Measurements from ENCODE around the gene DAGLB.
"Not testable (repeated sequence)": the region's sequence is repeated elsewhere in the genome, so short reads cannot be mapped to it uniquely, and the experiment has no call there.

The DAGLB gene

DNA sequence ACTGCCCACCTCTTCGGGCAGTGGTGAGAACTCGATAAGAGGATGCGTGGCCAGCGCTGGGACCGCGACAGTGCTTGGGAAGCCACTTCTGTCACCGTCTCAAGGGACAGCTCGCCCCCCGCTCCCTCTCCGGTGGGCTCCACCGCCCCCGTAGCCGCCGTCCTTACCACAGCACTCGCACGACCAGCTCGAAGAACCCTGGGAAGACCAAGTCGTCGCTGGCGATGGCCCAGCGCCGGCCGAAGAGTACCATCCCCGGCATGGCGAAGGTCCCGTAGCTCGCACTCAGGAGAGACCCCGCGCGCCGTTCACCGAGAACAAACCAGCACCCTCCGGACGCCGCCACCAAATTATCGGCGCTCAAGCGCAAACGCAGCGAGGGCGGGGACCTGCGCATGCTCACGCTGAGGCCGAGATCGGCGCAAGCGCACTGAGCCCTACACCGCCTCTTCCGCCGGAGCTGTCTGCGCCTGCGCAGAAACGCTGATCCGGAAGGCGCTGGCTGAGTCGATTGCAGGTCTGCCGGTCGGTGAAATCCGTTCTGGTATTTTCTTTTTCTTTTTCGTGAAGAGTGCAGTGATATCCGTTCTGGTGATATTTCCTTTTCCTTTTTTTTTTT, at the start of gene DAGLB:
Gene DAGLB, minus strand, starts transcription at position 374 of the 619 bp plus-strand sequence. Its CDS starts 112 bp downstream, at position 262.
- peak; percentile 95 for DNase-seq

DNA sequence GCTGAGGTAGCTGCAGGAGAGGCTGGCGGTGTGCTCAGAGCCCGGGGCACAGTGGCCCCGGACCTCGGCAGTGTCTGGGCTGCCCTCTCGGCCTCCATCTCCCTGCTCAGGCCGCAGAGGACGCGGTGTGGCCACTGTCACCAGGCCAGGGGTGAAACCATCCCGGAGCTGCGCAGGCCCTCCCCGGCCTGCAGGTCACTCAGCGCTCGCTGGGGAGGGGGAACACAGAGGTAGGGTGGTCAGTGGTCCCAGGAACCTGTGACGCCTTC, 49.8 kb upstream of the DAGLB start:
- DNase-seq, result no peak

DNA sequence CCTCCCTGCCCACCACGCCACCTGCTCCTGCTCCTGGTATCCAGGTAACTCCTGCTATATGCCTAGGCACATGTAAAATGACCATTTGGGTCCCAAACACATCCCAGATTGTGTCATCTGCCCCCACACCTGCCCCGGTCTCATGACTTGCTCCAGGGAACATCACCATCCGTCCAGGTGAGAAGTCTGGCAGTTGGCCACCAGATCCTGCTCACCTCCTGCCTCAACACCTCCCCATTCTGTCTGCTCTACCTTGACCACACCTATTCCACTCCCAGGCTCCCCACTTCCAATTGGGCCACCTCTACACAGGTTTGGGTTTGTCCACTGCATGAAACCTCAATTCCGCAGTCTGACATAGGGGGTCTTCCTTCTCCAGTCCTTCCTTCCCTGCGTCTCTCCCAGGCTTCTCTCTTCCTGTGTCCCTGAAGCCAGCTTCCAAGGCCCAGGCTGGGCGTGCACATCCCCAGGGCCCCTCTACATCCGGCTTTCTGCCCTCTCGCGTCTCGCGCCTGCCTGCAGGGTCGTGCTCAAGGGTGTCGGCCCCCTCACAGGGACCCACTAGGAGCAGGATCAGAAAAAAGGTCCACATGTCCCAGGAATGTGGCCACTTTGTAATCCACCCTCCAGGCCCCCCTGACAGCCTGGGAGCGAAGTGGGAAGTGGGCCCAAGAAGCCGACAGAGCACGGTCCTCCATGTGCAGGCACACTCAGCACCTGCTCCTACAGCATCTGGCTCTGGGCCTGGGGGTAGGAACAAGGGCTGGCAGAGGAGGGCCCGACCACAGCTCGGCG, 49.3 kb upstream of the DAGLB start:
- DNase-seq, result no peak

- DNase-seq, result no peak
Measured at GRCh38 chr7:6495597-6496262, 48.0 kb upstream of the DAGLB start.

GRCh38 chr7:6494365-6494764, 46.6 kb upstream of the DAGLB start:
- DNase-seq, result no peak

DNA sequence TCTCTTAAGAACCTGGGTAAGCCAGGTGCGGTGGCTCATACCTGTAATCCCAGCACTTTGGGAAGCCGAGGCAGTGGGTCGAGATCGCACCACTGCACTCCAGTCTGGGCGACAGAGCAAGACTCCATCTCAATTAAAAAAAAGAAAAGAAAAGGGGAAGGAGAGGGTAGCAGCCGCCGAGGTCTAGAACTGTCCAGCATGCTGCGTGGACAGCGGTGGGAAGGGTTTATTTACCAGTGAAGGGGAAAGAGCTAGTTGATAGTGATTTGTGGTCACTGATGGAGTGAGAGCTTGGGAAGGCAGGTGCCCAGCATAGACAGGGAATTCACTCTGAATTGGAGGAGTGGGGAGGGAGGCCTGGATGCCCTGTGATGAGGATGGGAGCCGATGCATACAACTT, 43.4 kb upstream of the DAGLB start:
- no peak for DNase-seq

DNA sequence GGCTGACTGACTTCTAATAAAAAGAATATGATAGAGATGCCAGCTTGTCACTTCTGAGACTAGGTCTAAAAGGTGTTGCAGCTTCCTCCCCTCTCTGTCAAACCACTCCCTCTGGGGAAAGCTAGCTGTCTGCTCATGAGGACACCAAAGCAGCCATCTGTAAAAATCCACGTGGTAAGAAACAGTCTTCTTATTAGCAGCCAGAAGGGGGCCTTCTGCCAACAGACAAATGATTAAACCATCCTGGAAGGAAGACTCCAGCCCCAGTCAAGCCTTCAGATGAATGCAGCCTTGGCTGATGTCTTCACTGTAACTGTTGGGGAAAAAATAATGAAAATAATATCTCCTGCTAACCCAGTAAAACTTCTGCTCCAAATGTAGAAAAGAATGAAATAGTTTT, 41.9 kb upstream of the DAGLB start:
- no peak for DNase-seq

DNA sequence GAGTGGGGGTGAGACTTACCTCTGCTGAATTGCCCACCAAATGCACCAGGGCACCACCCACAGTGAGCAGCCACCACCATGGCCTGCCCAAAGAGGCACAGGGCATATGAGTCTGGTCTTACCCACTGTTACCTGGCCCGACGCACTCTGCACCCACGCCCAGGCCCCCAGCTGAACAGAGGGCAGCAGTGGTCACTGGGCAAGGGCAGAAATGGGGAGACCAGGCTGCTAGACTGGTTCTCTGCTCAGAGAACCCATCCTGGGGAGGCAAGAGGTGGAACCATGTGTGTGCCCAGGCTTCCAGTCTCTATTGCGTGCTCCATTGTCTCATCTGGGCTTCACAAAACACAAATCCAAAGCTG, 39.4 kb upstream of the DAGLB start:
- no peak for DNase-seq

DNA sequence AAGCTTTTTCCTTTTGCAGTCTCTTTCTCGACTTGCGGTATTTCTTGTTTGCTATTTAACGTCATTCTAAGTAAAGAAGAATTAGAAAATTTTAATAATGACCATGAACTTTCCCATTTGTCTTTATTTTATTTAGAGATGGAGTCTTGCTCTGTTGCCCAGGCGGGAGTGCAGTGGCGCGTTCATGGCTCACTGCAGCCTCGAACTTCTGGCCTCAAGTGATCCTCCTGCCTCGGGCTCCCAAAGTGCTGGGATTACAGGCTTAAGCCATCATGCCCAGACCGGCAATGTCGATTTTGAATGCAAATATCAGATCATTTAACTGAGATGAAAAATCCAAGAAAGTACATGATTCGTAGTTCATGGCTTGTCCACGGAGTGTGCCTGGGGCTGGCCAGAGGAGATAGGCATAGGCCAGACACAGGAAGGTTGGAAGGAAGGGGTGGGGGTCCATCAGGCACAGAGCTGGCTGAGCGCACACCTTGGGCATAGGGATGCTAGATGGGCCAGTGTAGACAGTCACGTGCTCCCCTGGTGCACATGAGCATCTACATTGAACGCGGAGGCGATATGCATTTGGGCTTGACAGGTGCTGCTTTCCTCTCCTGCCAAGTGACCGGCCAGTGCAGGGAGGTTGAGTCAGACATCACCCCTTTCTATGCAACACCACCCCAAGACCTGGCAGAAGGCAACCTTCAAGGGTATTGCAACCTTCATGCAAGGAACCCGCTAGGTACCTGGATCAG, 38.9 kb upstream of the DAGLB start:
- DNase-seq, result no peak

DNA sequence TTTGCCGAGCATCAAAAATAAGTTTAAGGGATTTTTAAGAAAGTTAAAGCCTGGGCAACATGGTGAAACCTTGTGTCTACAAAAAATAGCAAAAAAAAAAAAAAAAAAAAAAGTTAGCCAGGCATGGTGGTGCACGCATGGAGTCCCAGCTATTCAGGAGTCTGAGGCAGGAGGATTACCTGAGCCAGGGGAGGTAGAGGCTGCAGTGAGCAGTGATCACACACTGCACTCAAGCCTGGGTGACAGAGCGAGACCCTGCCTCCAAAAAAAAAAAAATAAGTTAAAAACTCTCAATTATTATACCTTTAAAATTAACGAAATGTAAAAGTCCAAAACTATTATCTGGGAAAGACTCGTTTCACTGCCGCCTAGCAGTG, 35.0 kb upstream of the DAGLB start:
- no peak for DNase-seq

DNA sequence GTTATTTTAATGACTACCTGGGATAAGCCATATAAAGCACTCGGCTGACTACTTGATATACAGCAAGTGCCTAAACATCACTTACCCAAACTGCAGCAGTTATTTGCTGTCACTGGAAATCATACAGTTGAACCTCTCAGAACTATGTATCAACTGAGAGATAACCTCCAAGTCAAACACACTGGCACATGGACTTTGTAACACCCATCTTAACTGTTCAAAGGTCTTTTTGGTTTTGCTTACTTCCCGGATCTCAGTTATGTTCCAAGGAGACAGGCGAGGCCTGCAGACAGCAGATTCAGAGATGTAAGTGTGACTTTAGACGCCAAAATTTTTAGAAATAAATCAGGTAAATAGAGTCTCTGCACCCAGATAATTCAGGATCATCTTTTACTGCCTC, 34.6 kb upstream of the DAGLB start:
- DNase-seq, result no peak

- no peak for DNase-seq
Measured at GRCh38 chr7:6481445-6481844, 33.7 kb upstream of the DAGLB start.

GRCh38 chr7:6480323-6480660, 32.5 kb upstream of the DAGLB start:
- DNase-seq, result no peak

- no peak for DNase-seq
Measured at GRCh38 chr7:6479067-6479466, 31.3 kb upstream of the DAGLB start.

DNA sequence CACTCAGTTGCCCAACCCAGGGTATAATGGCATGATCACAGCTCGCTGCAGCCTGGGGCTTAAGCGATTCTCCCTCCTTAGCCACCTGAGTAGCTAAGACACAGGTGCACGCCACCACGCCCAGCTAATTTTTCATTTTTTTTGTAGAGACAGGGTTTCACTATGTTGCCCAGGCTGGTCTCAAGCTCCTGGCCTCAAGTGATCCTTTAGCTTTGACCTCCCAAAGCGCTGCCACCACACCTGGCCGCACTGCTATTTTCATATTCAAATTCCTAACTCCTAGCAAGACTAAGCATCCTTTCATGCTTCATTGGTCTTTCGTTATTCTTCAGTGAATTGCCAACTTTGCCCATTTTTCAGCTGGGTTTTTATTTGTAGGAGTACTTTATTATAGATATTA, 30.4 kb upstream of the DAGLB start:
- DNase-seq, result no peak

GRCh38 chr7:6477318-6477660, 29.5 kb upstream of the DAGLB start:
- no peak for DNase-seq

DNA sequence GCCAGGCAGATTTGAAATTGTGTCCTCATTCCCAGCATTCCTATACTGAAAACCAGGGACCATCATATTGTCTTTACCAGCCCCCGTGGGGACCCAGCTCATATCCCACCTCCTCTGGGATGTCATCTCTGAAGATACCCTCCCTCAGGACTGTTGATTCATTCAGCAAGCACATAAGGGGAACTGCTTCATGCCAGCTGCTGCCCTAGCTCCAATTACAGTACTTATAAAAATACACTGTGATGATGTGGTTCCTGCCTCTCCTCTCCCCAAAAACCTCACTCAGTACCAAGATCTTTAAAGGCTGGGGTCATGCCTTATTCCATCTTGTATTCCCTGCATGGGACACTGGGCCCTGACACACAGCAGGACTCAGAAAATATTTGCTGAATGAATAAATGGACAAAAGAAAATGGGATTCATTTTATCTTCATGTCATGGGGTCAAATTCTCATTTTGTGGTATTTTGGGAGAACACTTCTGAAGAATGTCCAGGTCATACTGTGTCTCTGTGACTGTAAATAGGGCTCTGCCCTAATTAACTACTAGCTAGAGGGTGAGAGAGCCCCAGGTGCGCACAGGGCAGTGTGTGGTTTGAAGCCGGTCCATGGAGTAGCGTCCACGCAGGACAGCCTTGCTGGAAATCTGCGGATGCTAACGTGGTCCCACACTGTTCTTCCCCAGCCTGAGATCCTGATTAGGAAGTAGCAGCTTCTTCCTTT, 29.0 kb upstream of the DAGLB start:
- DNase-seq, result no peak

- DNase-seq, result no peak
Measured at GRCh38 chr7:6475433-6476186, 27.9 kb upstream of the DAGLB start.

GRCh38 chr7:6465862-6466261, 18.1 kb upstream of the DAGLB start:
- no peak for DNase-seq

DNA sequence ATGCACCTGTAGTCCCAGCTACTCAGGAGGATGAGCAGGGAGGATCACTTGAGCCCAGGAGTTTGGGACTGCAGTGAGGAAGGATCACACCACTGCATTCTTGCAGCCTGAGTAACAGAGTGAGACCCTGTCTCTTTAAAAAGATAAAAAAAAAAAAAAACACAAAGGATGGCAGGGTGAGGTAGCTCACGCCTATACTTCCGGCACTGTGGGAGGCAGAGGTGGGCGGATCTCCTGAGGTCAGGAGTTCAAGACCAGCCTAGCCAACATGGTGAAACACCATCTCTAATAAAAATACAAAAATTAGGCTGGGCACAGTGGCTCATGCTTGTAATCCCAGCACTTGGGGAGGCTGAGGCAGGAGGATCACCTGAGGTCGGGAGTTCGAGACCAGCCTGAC, 15.9 kb upstream of the DAGLB start:
- not testable (repeated sequence) for DNase-seq

- DNase-seq, result no peak
Measured at GRCh38 chr7:6461946-6462550, 14.3 kb upstream of the DAGLB start.

- no peak for DNase-seq
Measured at GRCh38 chr7:6460990-6461584, 13.3 kb upstream of the DAGLB start.
